Fibroblast of pulmonary artery (primary cell): Measurements from ENCODE around the gene OR51E1.

ENCODE experiments used
- DNase-seq: peaks from one replicate; pipeline ENCODE4 v3.0.0-alpha.2; 2010; ENCODE audit warnings: low read depth
- H3K4me3 ChIP-seq: replicated peaks from 2 replicates; pipeline ENCODE4 v1.5.1; 2011; ENCODE audit warnings: low read depth, mild to moderate bottlenecking, control low read depth, low read length, moderate library complexity
- TF ChIP-seq, protein P1 (sequence below): IDR thresholded peaks from 2 replicates; pipeline ENCODE4 v1.5.1; 2011; ENCODE audit warnings: mild to moderate bottlenecking, control low read depth, low read length, inconsistent platforms; ENCODE audit errors: missing control alignments

Gene OR51E1

DNA sequence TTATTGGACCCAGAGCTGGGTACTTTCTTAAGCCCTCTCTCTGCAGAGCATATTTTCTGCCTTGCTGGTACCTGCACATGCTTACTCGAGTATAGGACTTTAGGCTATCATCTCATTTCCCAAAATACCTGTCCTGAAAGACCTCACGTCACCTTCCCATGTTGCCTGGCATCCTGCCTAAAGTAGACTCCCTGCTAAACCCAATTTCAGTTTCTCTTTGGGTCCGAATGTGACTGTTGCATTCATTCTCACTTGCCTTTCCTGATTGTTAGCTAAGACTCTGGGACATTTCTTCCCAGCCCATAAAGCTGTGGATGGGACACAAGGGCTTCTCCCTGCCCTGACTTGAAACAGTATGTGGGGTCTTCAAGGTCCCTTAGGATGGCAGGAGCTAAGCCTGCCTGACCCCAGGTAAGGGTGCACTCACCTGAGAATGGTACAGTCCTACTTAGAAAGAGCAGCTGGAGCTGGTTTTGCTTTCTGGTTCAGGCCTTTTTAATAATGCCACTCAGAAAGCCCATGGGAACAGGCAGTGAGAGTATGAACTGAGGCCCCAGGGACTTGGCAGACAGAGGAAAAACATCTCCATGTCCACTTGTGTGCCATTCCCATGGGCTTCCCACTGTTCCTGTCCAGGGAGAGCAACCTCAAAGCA lies 41.0 kb downstream of the OR51E1 start:
- TF ChIP-seq, protein P1, sequence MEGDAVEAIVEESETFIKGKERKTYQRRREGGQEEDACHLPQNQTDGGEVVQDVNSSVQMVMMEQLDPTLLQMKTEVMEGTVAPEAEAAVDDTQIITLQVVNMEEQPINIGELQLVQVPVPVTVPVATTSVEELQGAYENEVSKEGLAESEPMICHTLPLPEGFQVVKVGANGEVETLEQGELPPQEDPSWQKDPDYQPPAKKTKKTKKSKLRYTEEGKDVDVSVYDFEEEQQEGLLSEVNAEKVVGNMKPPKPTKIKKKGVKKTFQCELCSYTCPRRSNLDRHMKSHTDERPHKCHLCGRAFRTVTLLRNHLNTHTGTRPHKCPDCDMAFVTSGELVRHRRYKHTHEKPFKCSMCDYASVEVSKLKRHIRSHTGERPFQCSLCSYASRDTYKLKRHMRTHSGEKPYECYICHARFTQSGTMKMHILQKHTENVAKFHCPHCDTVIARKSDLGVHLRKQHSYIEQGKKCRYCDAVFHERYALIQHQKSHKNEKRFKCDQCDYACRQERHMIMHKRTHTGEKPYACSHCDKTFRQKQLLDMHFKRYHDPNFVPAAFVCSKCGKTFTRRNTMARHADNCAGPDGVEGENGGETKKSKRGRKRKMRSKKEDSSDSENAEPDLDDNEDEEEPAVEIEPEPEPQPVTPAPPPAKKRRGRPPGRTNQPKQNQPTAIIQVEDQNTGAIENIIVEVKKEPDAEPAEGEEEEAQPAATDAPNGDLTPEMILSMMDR, result no peak
- no peak overlapping the region for H3K4me3 ChIP-seq
- no peak for DNase-seq

DNA sequence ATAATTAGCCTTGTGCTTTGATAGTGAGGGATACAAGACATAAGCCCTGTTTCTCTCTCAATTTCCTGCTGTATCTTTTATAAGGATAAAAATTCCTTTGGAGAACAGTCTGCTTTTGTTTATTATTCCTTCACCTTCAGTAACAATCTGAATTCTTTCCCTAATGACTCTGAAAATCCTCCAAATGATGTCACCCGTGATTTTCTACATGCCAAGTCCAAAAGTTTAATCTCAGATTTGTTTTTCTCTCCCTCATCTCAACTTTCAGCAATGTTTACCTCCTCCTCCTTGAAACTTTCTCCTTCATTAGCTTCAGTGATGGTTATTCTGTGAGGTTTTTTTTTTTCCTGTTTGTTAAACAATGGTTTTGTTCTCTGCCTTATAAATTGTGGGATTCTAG lies 51.7 kb downstream of the OR51E1 start:
- H3K4me3 ChIP-seq, result no peak overlapping the region

DNA sequence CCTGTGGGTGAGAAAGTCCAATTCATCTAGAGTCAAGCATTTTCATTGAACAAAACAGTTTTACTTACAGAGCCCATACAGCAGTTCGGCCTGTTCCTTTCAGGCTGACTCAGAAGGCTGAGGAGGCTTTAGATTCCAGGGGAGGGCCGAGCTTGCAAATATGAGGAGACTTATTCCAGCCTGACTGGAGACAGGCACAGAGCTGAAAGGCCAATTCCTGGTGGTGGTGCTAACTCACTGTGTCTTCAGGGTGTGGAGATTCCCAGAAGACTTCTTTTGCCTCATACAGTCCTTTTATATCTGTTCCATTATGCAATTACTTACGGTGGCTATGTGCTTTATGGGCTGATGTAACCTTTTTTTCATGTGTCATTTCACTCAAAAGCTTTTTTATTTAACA lies 53.8 kb downstream of the OR51E1 start, which contains the start of gene OR51E2:
TSS of gene OR51E2 (minus strand) at position 269 of the 400 bp plus-strand sequence. CDS start 15,142 bp downstream, outside the sequence.
- TF ChIP-seq, protein P1, result no peak
- peak; percentile 20 for DNase-seq
- H3K4me3 ChIP-seq, result no peak within 1 kb of the TSS

More for the DNA sequence above, 51.7 kb downstream of the OR51E1 start:
- no peak for DNase-seq
- TF ChIP-seq, protein P1, result no peak

DNA sequence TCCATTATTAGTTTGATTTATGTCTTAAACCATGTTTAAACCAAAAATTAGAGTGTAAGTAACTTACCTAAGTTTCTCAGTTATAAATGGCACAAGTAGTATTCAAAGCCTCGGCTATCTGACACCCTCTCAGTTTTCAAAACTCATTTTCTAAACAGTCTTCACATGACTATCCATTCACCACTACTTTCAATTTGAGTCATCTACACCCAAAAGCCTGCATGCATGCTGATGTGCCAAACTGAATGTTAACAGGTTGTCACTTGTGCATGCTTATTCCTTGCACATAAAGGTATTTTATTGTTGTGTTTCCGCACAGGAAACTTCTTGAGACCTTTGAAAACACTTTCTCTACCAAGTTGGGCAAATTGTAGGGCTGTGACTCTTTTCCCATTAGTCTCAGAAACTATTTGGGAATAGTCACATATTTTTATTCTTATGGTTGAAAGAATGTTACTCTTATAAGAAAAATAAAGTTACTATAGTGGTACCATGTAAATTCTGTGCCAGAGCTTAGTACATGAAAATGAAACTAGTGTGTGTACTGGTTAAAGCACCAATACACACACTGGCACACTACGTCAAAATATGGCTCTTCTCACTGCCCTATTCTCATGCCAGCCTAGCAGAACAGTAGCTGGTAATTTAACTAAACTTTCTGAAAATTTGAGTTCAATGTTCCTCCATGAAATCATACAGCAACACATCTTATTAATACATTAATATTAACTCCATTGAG lies 56.1 kb downstream of the OR51E1 start:
- DNase-seq, result no peak
- TF ChIP-seq, protein P1, result no peak
- H3K4me3 ChIP-seq, result no peak overlapping the region

DNA sequence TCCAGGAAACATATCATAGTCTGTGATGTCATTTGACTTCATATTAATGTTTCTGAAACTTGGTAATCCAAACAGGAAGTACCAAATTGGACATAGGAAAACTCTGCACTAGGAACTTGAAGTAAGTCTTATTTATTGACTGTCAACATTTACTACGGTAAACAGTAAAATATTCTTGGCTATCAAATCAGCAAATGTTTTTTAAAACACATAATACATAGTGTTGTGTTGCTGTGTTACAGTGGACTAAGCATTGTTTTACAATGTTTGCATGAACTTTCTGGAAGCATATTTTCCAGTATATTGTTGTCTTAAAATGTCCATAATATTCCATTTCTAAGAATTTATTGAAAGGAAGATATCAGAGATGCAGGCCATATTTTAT lies 56.6 kb downstream of the OR51E1 start:
- no peak overlapping the region for H3K4me3 ChIP-seq
- no peak for DNase-seq
- TF ChIP-seq, protein P1, result no peak

DNA sequence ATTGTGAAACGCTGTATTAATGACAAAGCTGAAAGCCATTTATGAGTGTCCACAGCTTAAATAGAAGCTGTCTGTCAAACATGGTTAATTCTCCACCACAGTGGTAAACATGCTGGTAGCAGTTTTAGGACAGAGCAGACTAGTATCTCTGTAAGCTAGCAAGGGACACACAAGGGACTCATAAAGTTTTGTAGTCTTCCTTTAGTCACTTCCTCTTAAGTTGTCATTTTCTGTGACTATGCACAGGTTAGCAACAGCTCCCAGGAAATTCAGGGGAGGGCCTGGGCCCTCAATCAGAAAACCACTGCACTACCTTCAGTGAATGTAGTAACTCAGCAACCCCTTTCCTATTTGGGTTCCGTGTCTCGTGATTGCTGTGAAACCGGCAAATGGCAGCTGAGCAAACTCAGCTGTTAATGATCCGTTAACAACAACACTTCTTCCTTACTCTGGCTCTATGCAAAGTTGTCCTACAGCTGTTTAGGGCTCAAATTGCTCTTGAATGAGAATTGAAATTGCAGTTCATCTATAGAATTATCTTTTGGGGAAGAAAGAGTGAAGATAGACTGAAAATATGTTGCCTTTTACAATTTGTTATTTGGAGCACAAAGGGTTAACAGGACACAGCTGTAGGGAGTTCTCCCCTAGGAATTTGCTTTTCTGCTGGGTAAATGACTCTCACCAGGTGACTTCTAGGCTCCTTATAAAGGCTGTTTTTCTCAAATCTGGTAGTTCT lies 60.4 kb downstream of the OR51E1 start, which contains the start of gene MMP26:
TSS of gene MMP26 (plus strand) at position 731 of the 736 bp plus-strand sequence.
- TF ChIP-seq, protein P1, result no peak
- H3K4me3 ChIP-seq, result no peak within 1 kb of the TSS
- DNase-seq, result no peak
